ENCODE results near the gene TEPSIN.

DNA sequence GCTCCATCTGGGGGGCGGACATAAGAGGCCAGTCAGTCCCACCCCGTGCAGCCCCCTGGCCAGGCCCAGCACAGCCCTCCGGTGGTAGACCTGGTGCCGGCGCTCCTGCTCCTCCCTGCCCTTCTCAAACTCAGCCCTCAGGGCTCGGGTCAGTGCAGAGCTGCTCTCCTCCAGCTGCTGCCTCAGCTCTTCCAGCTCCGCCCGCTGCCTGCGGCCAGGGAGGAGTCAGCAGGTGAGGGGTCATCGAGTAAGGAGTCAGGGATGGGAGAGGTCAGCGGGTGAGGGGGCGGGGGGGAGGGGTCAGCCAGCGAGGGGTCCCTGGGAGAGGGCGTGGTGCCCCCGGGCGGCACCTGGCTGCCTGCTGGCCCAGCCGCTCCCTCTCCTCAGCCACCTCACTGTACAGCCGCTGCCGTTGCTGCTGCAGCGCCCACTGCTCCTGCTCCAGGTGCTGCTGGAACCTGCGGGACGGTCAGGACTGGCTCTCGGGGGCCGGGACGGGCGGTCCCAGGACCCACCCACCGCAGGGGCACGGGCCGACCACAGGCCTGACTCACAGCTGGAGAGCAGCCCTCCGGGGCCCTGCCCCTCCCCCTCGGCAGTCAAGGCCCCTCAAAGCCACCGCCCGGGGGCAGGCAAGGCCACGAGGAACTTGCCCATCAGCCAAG, 46.3 kb downstream of the TEPSIN start:
- TF ChIP-seq, protein P1, sequence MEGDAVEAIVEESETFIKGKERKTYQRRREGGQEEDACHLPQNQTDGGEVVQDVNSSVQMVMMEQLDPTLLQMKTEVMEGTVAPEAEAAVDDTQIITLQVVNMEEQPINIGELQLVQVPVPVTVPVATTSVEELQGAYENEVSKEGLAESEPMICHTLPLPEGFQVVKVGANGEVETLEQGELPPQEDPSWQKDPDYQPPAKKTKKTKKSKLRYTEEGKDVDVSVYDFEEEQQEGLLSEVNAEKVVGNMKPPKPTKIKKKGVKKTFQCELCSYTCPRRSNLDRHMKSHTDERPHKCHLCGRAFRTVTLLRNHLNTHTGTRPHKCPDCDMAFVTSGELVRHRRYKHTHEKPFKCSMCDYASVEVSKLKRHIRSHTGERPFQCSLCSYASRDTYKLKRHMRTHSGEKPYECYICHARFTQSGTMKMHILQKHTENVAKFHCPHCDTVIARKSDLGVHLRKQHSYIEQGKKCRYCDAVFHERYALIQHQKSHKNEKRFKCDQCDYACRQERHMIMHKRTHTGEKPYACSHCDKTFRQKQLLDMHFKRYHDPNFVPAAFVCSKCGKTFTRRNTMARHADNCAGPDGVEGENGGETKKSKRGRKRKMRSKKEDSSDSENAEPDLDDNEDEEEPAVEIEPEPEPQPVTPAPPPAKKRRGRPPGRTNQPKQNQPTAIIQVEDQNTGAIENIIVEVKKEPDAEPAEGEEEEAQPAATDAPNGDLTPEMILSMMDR (IDR thresholded peaks at IDR 0.05): no peak
- TF ChIP-seq POLR2A (IDR thresholded peaks at IDR 0.05): no peak
